HG02970 (cell line): ENCODE measurements around the gene SURF6.

Experiments
- ATAC-seq: cut with Tn5 transposase; IDR thresholded peaks from one replicate; pipeline ENCODE4 v1.9.1; 2021; ENCODE audit warnings: mild to moderate bottlenecking, moderate library complexity, moderate number of reproducible peaks; ENCODE audit not compliant: unreplicated experiment, low FRiP score

Gene SURF6

DNA sequence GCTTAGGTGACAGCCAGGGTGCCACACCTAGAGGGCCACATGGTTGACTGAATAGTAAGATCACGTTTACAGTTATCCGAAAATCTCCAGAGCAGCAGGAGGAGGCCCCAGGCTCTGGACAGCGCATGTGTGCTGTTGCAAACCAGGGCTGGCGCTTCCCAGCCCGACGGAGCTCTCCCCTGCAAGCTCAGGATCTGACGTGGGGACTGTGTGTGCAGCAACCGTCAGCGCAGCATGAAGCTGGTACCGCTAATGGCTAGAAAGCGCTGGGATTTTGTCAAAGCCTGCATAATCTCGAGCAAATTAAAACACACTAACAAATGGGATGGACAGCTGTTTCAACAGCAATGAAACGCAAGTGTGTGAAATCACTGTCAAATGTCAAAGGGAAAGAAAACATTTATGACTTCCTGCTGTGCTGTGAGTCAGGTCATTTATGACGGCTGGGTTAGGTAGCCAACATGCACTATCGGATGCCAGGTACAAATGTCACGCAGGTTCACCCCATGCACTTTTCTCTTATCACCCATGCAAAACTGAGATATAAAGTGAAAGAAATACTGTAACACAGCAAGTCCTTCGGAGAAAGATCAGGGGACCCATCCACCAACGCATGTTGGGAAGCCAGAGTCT lies 32.4 kb upstream of the SURF6 start:
- ATAC-seq: no peak

DNA sequence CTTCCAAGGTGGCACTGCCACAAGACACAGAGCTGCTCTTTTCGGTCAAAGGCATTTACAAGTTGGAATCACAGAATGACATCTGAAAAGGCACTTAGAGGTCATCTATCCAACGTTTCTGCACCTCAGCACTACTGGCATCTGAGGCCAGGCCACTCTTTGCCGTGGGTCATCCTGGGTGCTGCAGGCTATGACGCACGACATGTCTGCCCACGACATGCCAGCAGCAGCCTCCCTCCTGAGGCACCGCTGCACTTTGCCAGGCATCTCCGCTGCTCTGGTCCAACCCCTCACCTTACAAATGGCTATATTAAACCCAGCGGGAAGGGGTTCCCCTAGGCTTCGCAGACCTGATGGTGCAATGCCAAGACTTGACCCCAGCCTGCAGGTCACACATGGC lies 31.8 kb upstream of the SURF6 start:
- ATAC-seq: no peak

DNA sequence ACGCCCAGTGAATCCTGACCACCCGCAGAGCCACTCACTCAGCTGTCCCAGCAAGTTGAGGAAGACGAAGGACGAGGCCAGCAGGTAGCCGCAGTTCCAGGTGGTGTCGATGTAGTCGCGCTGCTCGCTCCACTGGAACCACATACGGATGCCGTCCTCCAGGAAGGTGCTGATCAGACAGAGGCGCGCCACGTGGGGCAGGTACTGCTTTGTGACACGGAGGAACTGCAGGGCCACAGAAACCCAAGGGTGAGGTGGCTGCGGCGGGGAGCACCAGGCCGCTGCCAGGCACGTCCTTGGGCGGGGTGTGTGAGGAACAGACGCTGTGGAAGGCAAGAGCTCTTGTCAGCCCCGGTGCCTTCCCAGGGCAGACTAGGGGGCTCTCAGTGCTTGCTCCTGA lies 31.2 kb upstream of the SURF6 start:
- no peak for ATAC-seq

DNA sequence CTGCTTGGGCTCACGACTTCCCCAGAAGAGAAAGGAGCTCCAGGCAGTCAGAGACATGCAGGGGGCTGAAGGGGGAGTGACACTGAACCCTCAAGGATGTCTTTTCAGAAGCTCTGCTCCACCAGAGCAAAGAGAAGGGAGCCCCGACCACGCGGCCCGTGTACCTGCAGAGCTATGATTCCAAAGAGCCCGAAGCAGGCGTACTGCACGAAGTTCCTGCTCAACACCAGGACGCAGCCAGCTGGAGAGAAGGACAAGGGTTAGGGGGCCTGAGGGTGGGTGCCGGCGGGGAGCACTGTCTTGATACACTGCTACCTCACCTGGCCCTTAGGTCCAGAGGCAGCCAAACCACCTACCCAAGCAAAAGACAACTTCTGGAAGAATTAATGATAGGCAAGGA lies 30.4 kb upstream of the SURF6 start:
- no peak for ATAC-seq

DNA sequence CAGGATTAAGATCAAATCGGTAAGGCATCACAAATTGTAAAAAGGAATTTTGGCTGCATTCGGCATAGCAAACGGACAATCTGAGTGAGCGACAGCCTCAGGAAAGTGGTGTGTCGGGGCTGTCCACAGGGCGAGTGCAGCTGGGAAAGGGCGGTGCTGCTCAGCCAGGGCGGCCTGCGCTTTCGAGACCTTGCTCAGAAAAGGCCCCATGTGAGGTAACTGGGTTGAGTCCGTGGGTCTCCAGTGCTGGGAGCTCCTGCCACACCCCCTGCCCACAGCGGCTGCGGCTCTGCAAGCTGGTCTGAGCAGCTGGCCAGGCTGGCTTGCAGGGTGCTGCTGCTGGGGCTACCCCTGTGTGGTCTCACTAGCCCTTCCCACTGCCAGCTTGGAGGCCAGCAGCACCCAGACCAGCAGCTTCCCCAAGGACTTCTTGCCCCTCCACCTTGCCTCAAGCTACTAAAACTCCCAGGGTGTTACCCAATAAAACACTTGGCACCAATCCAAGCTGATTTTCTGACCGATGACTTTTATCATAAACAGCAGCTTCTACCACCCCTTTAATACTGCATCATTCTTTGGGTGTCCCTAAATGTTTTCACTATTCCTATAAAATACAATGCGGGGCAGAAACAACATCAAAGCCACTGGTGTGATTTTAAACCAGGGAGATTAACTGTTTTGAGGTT lies 26.5 kb upstream of the SURF6 start:
- no peak for ATAC-seq

DNA sequence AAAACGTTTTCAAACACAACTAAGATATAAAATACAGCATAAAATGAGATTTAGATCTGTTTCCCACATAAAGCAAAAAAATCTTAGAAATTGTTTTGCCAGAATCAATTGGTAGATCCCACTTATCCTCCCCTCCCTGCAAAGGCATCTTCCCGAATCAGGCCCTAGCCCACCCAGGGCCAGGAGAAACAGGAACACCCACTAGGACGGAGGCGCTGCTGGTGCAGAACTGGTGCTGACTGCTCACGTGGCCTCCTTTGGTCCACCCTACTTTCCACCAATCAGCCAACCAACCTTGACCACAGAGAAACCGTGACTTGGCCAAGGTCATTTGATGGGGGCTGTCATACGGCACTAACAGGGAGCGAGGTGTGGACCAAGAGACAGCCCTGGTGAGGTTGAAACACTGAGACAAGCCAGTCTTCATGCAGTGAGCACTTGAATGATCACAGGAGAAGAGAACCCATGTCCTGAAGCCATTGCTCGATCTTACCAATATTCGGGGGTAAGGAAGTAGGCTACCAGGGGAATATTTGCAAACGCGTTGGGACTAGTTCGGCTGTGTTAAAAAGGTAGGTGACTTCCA lies 25.6 kb upstream of the SURF6 start:
- ATAC-seq: no peak

DNA sequence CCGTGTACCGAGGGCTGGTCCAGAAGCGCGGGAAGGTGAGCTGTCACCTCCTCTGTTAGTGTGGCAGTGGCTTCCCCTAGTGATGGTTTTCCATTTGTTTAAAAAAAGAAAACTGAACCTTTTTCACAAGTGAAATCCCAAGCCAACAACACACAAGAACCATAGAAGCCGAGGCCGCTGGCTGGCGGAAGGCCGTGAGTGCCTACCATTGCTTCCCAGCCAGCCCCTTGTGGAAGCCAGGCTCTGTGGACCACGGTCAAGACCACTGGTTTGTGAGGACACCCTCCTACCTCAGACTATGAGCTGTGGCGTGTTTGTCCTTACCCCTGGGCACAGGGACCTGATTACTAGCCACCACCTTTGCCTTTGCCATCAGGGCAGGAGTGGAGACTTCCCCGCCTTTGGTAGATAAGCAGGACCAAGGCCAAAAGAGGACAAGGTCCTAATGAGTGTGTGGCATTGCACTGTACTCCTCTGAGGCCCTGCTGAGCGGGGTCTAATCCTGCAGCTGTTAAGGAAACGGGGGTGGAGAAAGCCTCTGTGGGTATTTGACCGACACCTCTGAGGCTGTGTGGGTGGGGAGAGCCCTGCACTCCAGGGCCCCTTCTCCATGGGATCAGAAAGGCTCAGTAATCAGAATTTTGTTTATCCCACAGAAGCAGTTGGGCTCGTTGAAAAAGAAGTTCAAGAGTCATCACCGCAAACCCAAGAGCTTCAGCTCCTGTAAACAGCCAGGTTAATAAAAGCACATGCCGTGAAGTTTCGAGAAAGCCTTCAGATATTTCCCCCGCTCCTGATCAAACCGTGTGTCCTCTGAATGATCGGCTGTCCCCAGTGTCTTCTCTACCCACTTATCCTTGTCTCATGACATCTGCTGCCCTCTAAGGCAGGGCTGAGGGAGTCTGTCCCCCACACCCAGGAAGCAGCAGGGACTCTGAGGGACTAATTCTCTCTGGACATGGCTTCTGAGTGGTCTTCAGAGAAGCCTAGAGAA lies 24.7 kb upstream of the SURF6 start:
- no peak for ATAC-seq

DNA sequence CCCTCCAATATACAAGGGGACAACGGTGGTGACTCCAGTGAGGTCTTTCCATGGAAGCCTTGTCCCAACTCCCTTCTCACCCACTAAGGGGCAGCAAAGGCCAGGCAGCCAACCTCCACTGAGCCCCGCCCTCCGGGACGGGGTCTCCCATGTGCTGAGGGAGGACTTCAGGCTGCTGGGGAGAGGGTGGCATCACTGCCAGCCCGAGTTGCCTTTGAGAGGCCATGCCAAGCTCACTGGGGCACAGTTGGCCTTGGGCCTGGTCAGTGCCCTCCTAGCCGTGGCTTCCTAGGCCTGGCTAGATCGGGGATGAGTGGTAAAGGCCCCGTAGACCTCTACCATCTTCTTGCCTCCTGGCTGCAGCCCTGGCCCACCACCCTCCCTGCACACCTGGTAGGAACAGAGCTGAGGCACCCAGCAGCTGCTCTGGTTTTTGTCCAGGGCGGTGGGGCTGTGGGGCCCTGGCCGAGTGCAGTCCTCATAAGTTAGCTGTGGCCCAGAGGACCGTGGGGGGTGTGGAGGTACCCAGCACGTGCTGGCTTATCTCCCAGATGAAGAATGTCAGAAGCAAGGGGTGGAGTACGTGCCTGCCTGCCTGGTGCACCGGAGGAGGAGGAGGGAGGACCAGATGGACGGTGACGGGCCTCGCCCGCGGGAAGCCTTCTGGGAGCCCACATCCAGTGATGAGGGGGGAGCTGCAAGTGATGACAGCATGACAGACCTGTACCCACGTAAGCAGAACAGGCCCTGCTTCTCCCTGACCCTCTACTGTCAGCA lies 23.6 kb upstream of the SURF6 start:
- no peak for ATAC-seq

DNA sequence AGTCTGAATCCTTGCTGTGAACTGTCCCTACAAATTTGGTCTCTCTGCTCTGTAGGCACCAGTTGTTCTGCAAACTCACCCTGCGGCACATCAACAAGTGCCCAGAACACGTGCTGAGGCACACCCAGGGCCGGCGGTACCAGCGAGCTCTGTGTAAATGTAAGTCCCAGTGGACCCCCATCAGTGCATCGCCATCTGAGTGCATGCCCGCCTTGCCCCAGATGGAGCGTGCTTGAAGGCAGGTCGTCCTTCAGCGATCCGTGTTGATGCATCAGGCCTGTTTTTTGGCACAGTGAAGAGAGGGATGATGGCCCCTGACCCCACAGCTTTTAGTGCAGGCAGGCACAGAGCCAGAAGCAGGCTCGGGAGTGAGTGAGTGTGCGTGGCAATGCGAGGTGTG lies 21.7 kb upstream of the SURF6 start:
- ATAC-seq: no peak

DNA sequence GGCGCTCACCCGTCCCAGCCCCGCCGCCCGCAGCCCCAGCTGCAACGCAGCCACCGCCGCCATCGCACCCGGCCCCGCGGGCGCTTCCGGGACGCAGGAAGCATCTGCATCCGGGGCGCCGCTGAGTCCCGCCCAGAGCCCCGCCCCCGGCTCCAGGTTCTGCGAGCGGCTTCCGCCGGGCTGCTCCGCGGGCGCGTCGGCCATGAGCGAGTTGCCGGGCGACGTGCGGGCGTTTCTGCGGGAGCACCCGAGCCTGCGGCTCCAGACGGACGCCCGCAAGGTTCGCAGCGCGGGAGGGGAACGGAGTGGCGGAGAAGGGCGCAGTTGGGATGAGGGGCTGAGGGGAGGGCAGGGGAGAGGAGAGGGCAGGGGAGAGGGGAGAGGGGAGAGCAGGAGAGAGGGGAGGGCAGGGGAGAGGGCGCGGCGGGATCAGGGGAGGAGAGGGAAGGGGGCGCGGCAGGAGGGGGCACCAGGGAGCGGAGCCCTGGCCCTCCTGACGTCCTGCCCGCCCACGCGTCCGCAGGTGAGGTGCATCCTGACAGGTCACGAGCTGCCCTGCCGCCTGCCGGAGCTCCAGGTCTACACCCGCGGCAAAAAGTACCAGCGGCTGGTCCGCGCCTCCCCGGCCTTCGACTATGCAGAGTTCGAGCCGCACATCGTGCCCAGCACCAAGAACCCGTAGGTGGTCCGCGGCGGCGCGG lies 20.6 kb upstream of the SURF6 start, which contains the start of the genes SURF1 and SURF2:
TSS of gene SURF1 (minus strand) at position 97 of the 701 bp plus-strand sequence. CDS start at position 63, 34 bp downstream.
TSS of gene SURF2 (plus strand) at position 160 of the 701 bp plus-strand sequence. CDS start at position 203, 43 bp downstream.
- peak; percentile 67 for ATAC-seq

DNA sequence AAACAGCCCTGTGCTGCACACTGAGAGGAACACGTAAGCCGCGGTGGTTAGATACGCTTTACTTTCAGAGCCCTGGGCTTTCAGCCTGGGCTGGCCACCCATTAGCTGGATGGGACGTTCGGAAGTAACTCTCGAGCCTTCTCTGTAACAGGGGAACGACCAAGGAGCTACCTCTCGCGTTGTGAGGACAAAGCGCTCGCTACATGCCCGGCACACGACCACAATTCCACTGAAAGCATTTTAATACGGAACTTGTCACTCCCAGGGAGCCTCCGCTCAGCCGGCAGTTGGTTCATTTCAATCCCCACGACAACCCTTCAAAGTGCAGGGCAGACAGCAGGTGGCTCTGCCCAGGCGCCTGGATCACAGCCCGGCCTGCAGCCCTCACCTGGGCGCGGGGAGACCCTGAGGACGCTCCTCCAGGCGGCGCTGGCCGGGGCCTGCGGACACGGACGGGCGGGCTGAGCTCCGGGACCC lies 19.9 kb upstream of the SURF6 start:
- no peak for ATAC-seq

DNA sequence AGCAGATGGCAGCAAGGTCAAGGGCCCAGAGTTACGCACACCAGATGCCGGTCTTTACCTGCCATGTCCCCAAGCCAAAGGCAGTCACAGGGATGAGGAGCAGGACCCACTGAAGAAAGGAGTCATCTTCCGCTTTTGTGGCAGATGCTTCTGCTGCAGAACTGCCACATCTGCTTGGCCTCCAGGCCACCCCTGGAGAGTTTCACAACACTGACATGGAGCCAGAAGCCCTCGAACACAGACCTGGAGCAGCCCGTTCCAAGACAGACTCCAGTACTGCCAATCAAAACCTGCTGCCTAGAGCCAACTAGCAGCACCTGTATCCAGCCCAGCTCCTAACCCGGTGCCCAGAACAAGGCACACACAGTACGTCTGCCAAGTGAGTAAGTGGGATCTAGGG lies 18.8 kb upstream of the SURF6 start:
- ATAC-seq: no peak

DNA sequence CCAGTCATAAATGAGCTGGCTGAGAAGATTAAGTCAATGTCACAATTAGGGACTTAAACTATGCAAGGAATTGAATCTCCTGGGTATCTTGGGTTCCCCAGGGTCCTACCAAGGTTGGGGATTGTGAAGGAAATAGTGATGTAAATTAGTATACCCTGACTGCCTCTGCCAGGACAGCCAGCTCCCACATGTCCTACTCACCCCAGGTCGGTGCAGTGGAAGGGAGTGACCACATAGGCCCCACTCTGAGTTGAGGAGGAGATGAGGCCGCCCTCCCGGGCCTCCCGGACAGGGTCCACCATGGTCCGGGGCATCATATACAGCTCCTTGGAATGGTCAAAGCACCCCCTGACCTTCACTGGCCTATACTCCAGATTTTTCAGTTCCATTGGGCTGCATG lies 17.6 kb upstream of the SURF6 start:
- ATAC-seq: no peak

DNA sequence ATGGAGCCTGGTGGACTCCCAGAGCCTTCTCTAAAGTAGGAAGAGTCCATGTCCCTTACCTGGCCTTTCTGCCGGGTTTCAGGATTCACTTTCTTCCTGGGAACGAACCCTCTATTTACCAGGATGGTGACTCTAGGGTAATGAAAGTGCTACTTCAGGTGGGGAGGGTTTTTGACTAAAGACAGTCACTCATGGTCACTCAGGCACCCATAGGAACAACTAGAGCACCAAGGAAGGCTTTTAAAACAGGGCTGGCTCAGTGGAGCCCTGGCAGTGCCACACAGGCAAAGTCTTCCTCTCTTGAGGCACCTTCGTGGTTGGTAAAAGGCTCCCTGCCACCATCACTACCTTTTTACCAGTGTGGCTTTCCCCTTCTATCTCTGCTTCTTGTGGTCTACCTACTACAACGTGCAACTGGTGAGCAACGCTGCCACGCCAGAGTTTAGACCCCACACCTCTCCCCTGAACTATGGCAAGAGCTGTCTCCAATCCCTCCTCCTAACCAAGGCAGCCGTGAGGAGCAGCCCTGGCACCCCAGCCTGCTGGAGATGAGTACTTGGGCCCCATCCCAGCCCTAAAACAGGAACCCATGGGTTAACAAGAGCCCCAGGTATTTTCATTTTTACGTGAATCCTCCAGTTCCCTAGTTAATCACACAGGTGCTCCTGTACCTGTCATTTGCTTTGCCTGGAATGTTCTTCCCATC lies 16.8 kb upstream of the SURF6 start:
- no peak for ATAC-seq

DNA sequence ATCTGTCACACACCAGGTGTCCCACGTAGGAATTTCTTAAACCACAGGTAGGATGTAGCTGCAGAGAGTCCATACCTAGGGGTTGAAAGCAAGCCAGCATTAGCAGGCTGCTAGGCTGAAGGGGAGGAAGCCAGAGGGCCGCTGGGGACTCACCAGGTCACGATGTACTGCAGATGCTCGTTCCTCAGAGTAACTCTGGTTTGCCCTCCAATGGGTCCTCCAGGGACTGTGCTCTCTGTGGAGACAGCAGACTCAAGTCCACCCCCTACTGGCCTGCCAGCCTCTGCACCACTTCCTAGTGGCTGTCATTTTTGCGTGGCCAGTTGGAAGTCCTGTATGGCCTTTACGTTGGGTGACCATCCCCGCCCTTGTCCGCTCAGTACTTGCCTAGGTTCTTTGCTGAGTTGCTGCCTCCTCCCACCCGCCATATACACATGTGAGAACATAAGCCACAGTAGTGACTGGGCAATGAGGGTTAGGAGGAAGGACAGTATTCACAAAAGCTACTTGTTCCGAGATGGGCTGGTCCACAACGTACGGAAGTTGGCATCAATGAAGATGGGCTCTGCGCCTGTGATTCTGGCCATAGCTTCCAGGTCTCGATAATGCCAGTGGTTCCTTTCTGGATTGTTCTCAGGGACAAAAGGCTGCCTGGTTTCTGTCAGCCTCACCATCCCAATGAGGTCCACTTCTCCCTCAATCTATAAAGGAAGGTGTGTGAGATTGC lies 16.1 kb upstream of the SURF6 start:
- no peak for ATAC-seq

DNA sequence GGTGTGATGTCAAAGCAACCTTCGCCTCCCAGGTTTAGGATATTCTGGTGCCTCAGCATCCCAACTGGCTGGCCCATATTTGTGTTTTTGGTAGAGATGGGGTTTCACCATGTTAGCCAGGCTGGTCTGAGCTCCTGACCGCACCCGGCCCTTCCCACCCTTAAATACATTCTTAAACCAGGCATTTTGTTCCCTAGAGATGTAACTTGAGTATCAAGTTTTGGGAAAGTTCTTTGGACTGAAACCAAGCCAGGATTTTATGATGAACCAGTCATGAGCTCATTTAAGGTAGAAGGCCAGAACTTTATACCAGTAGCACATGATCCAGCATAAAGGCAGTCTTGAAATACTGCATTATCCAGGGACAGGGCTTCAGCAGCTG lies 15.5 kb upstream of the SURF6 start:
- ATAC-seq: no peak

DNA sequence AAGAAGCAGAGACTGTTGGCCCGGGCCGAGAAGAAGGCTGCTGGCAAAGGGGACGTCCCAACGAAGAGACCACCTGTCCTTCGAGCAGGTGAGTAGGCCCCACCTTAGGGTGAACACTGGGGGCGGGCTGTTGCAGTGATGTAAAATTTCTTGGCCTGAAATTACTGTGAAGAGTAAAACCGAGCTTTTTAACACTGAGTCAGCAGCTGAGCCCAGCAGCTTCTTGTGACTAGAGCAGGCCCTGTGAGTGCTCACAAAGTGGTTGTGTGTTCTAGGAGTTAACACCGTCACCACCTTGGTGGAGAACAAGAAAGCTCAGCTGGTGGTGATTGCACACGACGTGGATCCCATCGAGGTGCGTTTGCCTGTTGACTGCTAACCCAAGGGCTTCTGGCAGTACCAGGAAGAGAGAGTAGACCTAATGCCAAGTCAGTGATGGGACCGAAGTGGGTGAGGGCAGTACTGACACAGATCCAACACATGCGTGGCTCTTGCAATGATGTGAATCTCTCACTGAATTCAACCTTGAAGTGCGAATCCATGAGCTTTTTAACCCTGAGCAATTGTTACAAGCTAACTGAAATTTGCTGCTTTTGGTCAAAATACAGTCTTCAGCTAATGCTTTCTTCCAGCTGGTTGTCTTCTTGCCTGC lies 14.1 kb upstream of the SURF6 start:
- ATAC-seq: no peak
